ENCODE data around the gene NTRK3.
"Not testable (repeated sequence)": the region's sequence is repeated elsewhere in the genome, so short reads cannot be mapped to it uniquely, and the experiment has no call there.

GRCh38 chr15:87833333-87833732 lies 423.2 kb downstream of the NTRK3 start:
- not testable (repeated sequence) for TF ChIP-seq SP1 (IDR thresholded peaks at IDR 0.05); FOXM1 (IDR thresholded peaks at IDR 0.05; ENCODE audit: borderline replicate concordance); SUZ12 (IDR thresholded peaks at IDR 0.05); ZNF384 (IDR thresholded peaks at IDR 0.05); LEF1 (IDR thresholded peaks at IDR 0.05; ENCODE audit: borderline replicate concordance); HDGF (IDR thresholded peaks at IDR 0.05; ENCODE audit: borderline replicate concordance)

Measured in HEK293T (cell line).